HepG2 (cell line): ENCODE results near the gene ZNF234. TPM values are rescaled to one million over a fixed set of nuclear protein-coding genes. Genes with fewer than 3 reads are reported as not detected.
A peak's percentile ranks its signal among the peaks of the same experiment; 100 is the strongest.

Experiments
- CREB1 ChIP-seq, 2 experiments: fragments of 450-650 bp in 1 of 2; IDR thresholded peaks; 2 replicates each; pipeline ENCODE4 v1.6.1; 2016 to 2017; ENCODE audit warnings: control low read depth in 1 of 2, mild to moderate bottlenecking in 1 of 2, missing compliant biosample characterization in 1 of 2, missing genetic modification characterization in 1 of 2
- EZH2 ChIP-seq: conservative IDR thresholded peaks from 2 replicates; pipeline ENCODE4 v1.6.1; 2012; ENCODE audit warnings: mild to moderate bottlenecking, low read depth, low read length, moderate library complexity
- GTF2F1 ChIP-seq: fragments of 150-350 bp; IDR thresholded peaks from 2 replicates; pipeline ENCODE4 v1.6.1; 2014; ENCODE audit warnings: low read length
- HOXA9 ChIP-seq: sonication (generic); formaldehyde crosslinking; IDR thresholded peaks from 2 replicates; pipeline ENCODE4 v1.8.1; 2022; ENCODE audit warnings: missing genetic modification reagents, mild to moderate bottlenecking, moderate library complexity, borderline replicate concordance
- MED8 ChIP-seq: sonication (generic); formaldehyde crosslinking; IDR thresholded peaks from 2 replicates; pipeline ENCODE4 v1.8.1; 2023; ENCODE audit warnings: mild to moderate bottlenecking, missing genetic modification reagents; ENCODE audit not compliant: insufficient replicate concordance
- MXD4 ChIP-seq: IDR thresholded peaks from 2 replicates; pipeline ENCODE4 v1.6.1; 2016; ENCODE audit warnings: mild to moderate bottlenecking, missing biosample characterization, missing genetic modification reagents
- PLRG1 ChIP-seq: fragments of 450-650 bp; conservative IDR thresholded peaks from 2 replicates; pipeline ENCODE4 v1.6.1; 2016
- SMAD9 ChIP-seq: sonication (generic); formaldehyde crosslinking; IDR thresholded peaks from 2 replicates; pipeline ENCODE4 v1.5.1; 2020; ENCODE audit warnings: mild to moderate bottlenecking, missing genetic modification reagents
- TBX3 ChIP-seq: fragments of 450-650 bp; IDR thresholded peaks from 2 replicates; pipeline ENCODE4 v1.6.1; 2017; ENCODE audit warnings: antibody characterized with exemption, mild to moderate bottlenecking, inconsistent platforms, borderline replicate concordance
- ZBTB7A ChIP-seq: sonication (generic); formaldehyde crosslinking; IDR thresholded peaks from 2 replicates; pipeline ENCODE4 v1.8.0; 2022; ENCODE audit warnings: mild to moderate bottlenecking, missing genetic modification reagents
- ZNF562 ChIP-seq: sonication (generic); formaldehyde crosslinking; IDR thresholded peaks from 2 replicates; pipeline ENCODE4 v1.8.0; 2022; ENCODE audit warnings: missing genetic modification reagents, borderline replicate concordance
- polyA plus RNA-seq, 8 experiments: library from polyadenylated mRNA; depleted of rRNA in 3 of 8; stranded (reverse) in 7 of 8; unstranded in 1 of 8; fragments of >200 nt; fragmentation: Illumina TruSeq in 4 of 8; extraction: Trizol in 4 of 8; gene quantifications; 2 replicates each; pipeline versions ENCODE4 v1.2.1 to v1.2.3, GENCODE V29; 2011 to 2016; ENCODE audit warnings: low read depth in 4 of 8, missing spikeins in 1 of 8, mixed read lengths in 1 of 8; ENCODE audit not compliant: insufficient read depth in 1 of 8
- total RNA-seq, 5 experiments: library from RNA; depleted of rRNA; stranded (reverse); fragments of >200 nt; fragmentation: Illumina TruSeq; extraction: Trizol; gene quantifications; 2 replicates each; pipeline ENCODE4 v1.2.3, GENCODE V29; 2016; ENCODE audit warnings: low read depth in 1 of 5
- TF ChIP-seq, protein P1 (sequence below): IDR thresholded peaks from 2 replicates; pipeline ENCODE4 v1.6.1; 2012; ENCODE audit warnings: low read length, improper control_type of control experiment
- TF ChIP-seq, protein P2 (sequence below): sonication (generic); formaldehyde crosslinking; IDR thresholded peaks from 2 replicates; pipeline ENCODE4 v1.8.1; 2023; ENCODE audit warnings: mild to moderate bottlenecking, missing genetic modification reagents
- TF ChIP-seq, protein P3 (sequence below): IDR thresholded peaks from 2 replicates; pipeline ENCODE4 v1.6.1; 2016
- TF ChIP-seq, protein P4 (sequence below): IDR thresholded peaks from 2 replicates; pipeline ENCODE4 v1.6.1; 2016; ENCODE audit warnings: mild to moderate bottlenecking, missing biosample characterization, missing genetic modification reagents
- TF ChIP-seq, protein P5 (sequence below): sonication (generic); formaldehyde crosslinking; IDR thresholded peaks from 2 replicates; pipeline ENCODE4 v1.5.0; 2020; ENCODE audit warnings: mild to moderate bottlenecking, missing genetic modification reagents
- TF ChIP-seq, protein P6 (sequence below): sonication (generic); formaldehyde crosslinking; IDR thresholded peaks from 2 replicates; pipeline ENCODE4 v1.9.0; 2022; ENCODE audit warnings: missing genetic modification reagents, mild to moderate bottlenecking, borderline replicate concordance
- TF ChIP-seq, protein P7 (sequence below): sonication (generic); formaldehyde crosslinking; IDR thresholded peaks from 2 replicates; pipeline ENCODE4 v1.8.0; 2022; ENCODE audit warnings: missing genetic modification reagents, mild to moderate bottlenecking, inconsistent platforms, borderline replicate concordance

Gene ZNF234
- total and polyA plus RNA-seq, 2 of the 13 experiments (the other 11 are each of a cell fraction or from before 2014, with no cell fraction given): 3.5 to 11.2 TPM

DNA sequence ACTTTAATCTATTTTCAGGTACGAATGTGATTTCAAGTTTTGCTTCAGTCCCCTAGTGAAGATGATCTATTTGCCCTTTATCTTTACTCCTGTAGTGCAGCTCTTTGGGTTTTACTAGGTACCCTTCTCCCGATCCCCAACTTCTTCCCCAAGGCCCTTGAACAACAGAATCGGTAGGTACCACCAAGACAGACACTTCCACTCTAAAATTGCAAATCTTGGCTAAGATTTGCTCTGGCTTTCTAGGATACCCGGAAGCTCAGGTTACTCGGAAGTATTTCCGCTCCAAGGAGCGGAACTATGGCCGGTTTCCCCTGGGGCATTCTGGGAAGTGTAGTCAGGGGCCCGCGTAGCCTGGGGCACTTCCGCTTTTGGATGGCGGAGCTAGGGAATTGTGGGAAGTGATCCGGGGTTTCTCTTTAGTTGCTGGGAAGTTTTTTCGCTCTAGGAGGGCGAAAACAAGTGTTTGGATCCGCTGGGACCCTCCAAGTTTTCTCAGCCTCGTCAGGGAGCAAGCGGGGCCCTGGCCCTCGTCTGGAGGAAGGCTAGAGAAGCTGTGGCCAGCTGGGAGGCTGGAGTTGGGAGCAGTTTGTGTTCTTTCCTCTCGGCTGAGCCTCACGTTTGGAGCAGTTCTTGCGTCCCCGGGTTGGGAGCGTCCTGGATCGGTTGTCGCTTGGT lies 65.9 kb downstream of the ZNF234 start (continued):
- TF ChIP-seq CREB1 (IDR thresholded peaks at IDR 0.05): no peak
- TF ChIP-seq CREB1 (CRISPR knock-in tag; IDR thresholded peaks at IDR 0.05): peak; percentile 85
- TF ChIP-seq, protein P1, sequence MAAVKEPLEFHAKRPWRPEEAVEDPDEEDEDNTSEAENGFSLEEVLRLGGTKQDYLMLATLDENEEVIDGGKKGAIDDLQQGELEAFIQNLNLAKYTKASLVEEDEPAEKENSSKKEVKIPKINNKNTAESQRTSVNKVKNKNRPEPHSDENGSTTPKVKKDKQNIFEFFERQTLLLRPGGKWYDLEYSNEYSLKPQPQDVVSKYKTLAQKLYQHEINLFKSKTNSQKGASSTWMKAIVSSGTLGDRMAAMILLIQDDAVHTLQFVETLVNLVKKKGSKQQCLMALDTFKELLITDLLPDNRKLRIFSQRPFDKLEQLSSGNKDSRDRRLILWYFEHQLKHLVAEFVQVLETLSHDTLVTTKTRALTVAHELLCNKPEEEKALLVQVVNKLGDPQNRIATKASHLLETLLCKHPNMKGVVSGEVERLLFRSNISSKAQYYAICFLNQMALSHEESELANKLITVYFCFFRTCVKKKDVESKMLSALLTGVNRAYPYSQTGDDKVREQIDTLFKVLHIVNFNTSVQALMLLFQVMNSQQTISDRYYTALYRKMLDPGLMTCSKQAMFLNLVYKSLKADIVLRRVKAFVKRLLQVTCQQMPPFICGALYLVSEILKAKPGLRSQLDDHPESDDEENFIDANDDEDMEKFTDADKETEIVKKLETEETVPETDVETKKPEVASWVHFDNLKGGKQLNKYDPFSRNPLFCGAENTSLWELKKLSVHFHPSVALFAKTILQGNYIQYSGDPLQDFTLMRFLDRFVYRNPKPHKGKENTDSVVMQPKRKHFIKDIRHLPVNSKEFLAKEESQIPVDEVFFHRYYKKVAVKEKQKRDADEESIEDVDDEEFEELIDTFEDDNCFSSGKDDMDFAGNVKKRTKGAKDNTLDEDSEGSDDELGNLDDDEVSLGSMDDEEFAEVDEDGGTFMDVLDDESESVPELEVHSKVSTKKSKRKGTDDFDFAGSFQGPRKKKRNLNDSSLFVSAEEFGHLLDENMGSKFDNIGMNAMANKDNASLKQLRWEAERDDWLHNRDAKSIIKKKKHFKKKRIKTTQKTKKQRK: no peak
- TF ChIP-seq MED8 (CRISPR knock-in tag): no peak
- TF ChIP-seq, protein P2, sequence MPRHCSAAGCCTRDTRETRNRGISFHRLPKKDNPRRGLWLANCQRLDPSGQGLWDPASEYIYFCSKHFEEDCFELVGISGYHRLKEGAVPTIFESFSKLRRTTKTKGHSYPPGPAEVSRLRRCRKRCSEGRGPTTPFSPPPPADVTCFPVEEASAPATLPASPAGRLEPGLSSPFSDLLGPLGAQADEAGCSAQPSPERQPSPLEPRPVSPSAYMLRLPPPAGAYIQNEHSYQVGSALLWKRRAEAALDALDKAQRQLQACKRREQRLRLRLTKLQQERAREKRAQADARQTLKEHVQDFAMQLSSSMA (CRISPR knock-in tag): no peak
- TF ChIP-seq GTF2F1: no peak
- TF ChIP-seq ZNF562 (CRISPR knock-in tag): no peak
- no peak for TF ChIP-seq ZBTB7A (CRISPR knock-in tag)
- TF ChIP-seq MXD4 (CRISPR knock-in tag): no peak
- no peak for TF ChIP-seq EZH2
- TF ChIP-seq, protein P3, sequence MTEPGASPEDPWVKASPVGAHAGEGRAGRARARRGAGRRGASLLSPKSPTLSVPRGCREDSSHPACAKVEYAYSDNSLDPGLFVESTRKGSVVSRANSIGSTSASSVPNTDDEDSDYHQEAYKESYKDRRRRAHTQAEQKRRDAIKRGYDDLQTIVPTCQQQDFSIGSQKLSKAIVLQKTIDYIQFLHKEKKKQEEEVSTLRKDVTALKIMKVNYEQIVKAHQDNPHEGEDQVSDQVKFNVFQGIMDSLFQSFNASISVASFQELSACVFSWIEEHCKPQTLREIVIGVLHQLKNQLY (CRISPR knock-in tag): no peak
- TF ChIP-seq, protein P4, sequence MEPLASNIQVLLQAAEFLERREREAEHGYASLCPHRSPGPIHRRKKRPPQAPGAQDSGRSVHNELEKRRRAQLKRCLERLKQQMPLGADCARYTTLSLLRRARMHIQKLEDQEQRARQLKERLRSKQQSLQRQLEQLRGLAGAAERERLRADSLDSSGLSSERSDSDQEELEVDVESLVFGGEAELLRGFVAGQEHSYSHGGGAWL (CRISPR knock-in tag): peak; percentile 38; the same call in 1 of the 2 replicates
- TF ChIP-seq, protein P5, sequence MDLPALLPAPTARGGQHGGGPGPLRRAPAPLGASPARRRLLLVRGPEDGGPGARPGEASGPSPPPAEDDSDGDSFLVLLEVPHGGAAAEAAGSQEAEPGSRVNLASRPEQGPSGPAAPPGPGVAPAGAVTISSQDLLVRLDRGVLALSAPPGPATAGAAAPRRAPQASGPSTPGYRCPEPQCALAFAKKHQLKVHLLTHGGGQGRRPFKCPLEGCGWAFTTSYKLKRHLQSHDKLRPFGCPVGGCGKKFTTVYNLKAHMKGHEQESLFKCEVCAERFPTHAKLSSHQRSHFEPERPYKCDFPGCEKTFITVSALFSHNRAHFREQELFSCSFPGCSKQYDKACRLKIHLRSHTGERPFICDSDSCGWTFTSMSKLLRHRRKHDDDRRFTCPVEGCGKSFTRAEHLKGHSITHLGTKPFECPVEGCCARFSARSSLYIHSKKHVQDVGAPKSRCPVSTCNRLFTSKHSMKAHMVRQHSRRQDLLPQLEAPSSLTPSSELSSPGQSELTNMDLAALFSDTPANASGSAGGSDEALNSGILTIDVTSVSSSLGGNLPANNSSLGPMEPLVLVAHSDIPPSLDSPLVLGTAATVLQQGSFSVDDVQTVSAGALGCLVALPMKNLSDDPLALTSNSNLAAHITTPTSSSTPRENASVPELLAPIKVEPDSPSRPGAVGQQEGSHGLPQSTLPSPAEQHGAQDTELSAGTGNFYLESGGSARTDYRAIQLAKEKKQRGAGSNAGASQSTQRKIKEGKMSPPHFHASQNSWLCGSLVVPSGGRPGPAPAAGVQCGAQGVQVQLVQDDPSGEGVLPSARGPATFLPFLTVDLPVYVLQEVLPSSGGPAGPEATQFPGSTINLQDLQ (CRISPR knock-in tag): no peak
- no peak for TF ChIP-seq SMAD9
- TF ChIP-seq TBX3: no peak
- TF ChIP-seq, protein P6, sequence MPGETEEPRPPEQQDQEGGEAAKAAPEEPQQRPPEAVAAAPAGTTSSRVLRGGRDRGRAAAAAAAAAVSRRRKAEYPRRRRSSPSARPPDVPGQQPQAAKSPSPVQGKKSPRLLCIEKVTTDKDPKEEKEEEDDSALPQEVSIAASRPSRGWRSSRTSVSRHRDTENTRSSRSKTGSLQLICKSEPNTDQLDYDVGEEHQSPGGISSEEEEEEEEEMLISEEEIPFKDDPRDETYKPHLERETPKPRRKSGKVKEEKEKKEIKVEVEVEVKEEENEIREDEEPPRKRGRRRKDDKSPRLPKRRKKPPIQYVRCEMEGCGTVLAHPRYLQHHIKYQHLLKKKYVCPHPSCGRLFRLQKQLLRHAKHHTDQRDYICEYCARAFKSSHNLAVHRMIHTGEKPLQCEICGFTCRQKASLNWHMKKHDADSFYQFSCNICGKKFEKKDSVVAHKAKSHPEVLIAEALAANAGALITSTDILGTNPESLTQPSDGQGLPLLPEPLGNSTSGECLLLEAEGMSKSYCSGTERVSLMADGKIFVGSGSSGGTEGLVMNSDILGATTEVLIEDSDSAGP (CRISPR knock-in tag): peak; percentile 41; the same call in 1 of the 2 replicates
- TF ChIP-seq, protein P7, sequence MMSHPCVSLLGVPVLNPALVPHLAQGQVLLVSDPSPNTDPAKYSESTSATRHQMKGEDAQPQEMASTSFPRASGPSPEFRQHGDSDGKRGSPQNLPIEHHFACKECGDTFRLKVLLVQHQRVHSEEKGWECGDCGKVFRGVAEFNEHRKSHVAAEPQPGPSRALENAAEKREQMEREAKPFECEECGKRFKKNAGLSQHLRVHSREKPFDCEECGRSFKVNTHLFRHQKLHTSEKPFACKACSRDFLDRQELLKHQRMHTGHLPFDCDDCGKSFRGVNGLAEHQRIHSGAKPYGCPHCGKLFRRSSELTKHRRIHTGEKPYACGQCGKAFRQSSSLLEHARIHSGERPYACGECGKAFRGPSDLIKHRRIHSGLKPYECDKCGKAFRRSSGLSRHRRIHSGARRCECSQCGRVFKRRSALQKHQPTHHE (CRISPR knock-in tag): 0 out of 2 replicates have a peak, but pooled peaks have one; percentile 49
- TF ChIP-seq HOXA9 (CRISPR knock-in tag): no peak
- no peak for TF ChIP-seq PLRG1
